ENCODE measurements around the gene TRIM13. TPM values are rescaled to one million over a fixed set of nuclear protein-coding genes. Genes with fewer than 3 reads are reported as not detected.

TRIM13 gene
- total and polyA plus RNA-seq, 2 of the 8 experiments (the other 6 are each of a cell fraction or from before 2014, with no cell fraction given) = 21.2 to 31.5 TPM

DNA sequence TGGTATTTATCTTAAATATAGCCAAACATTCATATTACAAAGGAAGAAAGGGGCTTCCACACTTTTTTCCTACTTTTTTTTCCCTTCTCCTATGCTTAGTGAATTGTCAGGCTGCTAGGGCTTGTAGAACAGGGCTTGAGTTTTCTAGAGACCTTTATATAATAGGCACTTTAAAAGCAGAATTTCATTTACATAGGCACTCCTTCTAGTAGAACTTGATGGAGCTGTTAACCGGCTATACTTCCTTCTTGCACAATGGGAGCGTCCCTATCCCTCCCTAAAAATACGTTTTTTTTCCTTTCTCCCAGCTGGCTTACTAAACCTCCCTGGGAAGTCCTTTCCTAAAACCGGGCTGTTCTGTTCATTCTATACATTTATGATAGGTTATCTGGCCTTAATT lies 1.1 kb downstream of the TRIM13 start (continued):
- TF ChIP-seq, protein P1, sequence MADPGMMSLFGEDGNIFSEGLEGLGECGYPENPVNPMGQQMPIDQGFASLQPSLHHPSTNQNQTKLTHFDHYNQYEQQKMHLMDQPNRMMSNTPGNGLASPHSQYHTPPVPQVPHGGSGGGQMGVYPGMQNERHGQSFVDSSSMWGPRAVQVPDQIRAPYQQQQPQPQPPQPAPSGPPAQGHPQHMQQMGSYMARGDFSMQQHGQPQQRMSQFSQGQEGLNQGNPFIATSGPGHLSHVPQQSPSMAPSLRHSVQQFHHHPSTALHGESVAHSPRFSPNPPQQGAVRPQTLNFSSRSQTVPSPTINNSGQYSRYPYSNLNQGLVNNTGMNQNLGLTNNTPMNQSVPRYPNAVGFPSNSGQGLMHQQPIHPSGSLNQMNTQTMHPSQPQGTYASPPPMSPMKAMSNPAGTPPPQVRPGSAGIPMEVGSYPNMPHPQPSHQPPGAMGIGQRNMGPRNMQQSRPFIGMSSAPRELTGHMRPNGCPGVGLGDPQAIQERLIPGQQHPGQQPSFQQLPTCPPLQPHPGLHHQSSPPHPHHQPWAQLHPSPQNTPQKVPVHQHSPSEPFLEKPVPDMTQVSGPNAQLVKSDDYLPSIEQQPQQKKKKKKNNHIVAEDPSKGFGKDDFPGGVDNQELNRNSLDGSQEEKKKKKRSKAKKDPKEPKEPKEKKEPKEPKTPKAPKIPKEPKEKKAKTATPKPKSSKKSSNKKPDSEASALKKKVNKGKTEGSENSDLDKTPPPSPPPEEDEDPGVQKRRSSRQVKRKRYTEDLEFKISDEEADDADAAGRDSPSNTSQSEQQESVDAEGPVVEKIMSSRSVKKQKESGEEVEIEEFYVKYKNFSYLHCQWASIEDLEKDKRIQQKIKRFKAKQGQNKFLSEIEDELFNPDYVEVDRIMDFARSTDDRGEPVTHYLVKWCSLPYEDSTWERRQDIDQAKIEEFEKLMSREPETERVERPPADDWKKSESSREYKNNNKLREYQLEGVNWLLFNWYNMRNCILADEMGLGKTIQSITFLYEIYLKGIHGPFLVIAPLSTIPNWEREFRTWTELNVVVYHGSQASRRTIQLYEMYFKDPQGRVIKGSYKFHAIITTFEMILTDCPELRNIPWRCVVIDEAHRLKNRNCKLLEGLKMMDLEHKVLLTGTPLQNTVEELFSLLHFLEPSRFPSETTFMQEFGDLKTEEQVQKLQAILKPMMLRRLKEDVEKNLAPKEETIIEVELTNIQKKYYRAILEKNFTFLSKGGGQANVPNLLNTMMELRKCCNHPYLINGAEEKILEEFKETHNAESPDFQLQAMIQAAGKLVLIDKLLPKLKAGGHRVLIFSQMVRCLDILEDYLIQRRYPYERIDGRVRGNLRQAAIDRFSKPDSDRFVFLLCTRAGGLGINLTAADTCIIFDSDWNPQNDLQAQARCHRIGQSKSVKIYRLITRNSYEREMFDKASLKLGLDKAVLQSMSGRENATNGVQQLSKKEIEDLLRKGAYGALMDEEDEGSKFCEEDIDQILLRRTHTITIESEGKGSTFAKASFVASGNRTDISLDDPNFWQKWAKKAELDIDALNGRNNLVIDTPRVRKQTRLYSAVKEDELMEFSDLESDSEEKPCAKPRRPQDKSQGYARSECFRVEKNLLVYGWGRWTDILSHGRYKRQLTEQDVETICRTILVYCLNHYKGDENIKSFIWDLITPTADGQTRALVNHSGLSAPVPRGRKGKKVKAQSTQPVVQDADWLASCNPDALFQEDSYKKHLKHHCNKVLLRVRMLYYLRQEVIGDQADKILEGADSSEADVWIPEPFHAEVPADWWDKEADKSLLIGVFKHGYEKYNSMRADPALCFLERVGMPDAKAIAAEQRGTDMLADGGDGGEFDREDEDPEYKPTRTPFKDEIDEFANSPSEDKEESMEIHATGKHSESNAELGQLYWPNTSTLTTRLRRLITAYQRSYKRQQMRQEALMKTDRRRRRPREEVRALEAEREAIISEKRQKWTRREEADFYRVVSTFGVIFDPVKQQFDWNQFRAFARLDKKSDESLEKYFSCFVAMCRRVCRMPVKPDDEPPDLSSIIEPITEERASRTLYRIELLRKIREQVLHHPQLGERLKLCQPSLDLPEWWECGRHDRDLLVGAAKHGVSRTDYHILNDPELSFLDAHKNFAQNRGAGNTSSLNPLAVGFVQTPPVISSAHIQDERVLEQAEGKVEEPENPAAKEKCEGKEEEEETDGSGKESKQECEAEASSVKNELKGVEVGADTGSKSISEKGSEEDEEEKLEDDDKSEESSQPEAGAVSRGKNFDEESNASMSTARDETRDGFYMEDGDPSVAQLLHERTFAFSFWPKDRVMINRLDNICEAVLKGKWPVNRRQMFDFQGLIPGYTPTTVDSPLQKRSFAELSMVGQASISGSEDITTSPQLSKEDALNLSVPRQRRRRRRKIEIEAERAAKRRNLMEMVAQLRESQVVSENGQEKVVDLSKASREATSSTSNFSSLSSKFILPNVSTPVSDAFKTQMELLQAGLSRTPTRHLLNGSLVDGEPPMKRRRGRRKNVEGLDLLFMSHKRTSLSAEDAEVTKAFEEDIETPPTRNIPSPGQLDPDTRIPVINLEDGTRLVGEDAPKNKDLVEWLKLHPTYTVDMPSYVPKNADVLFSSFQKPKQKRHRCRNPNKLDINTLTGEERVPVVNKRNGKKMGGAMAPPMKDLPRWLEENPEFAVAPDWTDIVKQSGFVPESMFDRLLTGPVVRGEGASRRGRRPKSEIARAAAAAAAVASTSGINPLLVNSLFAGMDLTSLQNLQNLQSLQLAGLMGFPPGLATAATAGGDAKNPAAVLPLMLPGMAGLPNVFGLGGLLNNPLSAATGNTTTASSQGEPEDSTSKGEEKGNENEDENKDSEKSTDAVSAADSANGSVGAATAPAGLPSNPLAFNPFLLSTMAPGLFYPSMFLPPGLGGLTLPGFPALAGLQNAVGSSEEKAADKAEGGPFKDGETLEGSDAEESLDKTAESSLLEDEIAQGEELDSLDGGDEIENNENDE (IDR thresholded peaks at IDR 0.05; ENCODE audit: insufficient replicate concordance, low read length) = peak; percentile 39
